Activated naive CD8-positive, alpha-beta T cell treated with anti-CD3 and anti-CD28 coated beads, Interleukin-2, amount 50 U/mL, for 24 hours (primary cell): ENCODE results near the gene OCA2.
"Not testable (repeated sequence)": the region's sequence is repeated elsewhere in the genome, so short reads cannot be mapped to it uniquely, and the experiment has no call there.

Source experiments
- ATAC-seq: fragments of 150-1000 bp; cut with Tn5 transposase; one replicate; pipeline ENCODE4 v1.10.0; 2021
- DNase-seq: peaks from one replicate; pipeline ENCODE4 v3.0.0; 2021
- H3K27ac Mint-ChIP-seq: one replicate; pipeline ENCODE4 v1.8.0; 2021; ENCODE audit warnings: mild to moderate bottlenecking, mixed read lengths
- H3K27me3 Mint-ChIP-seq: one replicate; pipeline ENCODE4 v1.8.0; 2021; ENCODE audit warnings: mixed read lengths
- H3K36me3 Mint-ChIP-seq: one replicate; pipeline ENCODE4 v1.8.0; 2021; ENCODE audit warnings: low read depth, mixed read lengths
- H3K4me1 Mint-ChIP-seq: one replicate; pipeline ENCODE4 v1.8.0; 2021; ENCODE audit warnings: mixed read lengths
- H3K4me3 Mint-ChIP-seq: one replicate; pipeline ENCODE4 v1.8.0; 2021; ENCODE audit warnings: mild to moderate bottlenecking, moderate library complexity, mixed read lengths
- H3K9me3 Mint-ChIP-seq: one replicate; pipeline ENCODE4 v1.8.0; 2021; ENCODE audit warnings: mixed read lengths

OCA2 gene

DNA sequence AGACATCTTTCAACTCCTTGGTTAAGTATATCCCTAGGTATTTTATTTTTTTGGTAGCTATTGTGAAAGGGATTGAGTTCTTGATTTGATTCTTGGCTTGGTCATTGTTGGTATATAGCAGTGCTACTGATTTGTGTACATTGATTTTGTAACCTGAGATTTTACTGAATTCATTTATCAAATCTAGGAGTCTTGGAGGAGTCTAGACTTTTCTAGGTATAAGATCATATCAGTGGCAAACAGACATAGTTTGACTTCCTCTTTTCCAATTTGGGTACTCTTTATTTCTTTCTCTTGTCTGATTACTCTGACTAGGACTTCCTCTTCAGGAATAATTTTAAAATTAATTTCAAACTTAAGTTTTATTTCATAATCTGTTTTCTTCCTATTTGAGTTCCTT is 125.2 kb downstream of the OCA2 start:
- Mint-ChIP-seq H3K9me3 (peaks cover 15% of the 10 kb centered on the region), H3K27ac (no peak overlapping the region), H3K4me1 (no peaks in the 10 kb centered on the region)

DNA sequence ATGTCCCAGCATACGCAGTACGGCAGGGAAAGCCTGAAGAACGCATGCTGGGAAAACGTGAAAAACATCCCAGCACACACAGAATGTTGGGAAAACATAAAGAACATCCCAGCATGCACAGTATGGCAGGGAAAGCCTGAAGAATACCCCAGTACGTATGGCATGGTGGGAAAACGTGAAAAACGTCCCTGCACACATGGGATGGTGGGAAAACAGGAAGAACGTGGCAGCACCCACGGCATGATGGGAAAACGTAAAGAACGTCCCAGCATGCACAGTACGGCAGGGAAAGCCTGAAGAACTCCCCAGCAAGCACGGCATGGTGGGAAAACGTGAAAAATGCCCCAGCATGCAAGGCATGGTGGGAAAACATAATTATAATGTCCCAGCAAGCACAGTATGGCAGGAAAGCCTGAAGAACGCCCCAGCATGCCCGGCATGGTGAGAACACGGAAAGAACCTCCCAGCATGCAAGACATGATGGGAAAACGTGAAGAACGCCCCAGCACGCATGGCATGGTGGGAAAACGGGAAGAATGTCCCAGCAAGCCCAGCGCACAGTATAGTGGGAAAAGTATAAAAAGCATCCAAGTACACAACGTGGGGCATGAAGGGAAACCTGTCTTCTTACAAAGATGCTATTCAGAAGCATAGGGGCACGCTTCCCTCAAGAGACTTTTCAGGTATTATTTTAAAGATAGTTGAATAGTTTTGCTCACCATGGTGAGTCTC is 128.3 kb downstream of the OCA2 start:
- H3K4me3 Mint-ChIP-seq, result no peak overlapping the region

More for the DNA sequence above, 125.2 kb downstream of the OCA2 start:
- Mint-ChIP-seq H3K36me3 (no peaks in the 10 kb centered on the region), H3K4me3 (no peak overlapping the region), H3K27me3 (no peaks in the 10 kb centered on the region)
- DNase-seq (no peak), ATAC-seq (no peak)

DNA sequence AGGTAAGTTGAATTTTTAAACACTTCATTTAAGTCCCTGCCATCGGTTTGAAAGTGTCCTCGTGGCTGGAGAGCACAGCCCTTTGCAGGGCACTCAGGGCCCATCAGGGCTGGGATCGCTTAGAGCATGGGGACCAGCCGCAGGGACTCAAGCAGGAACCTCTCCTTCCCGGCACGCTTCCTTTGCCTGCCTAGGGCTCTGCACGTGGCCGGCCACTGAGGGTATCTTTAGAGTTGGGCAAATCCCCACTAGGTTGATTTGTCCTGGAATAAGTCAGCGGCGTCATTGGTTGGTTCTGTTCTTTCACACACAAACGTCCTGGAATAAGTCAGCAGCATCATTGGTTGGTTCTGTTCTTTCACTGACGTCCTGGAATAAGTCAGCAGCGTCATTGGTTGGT is 131.6 kb downstream of the OCA2 start:
- no peak for DNase-seq
- H3K4me1 Mint-ChIP-seq, result no peaks in the 10 kb centered on the region
- peaks cover 6% of the 10 kb centered on the region for H3K9me3 Mint-ChIP-seq
- no peak overlapping the region for H3K4me3 Mint-ChIP-seq
- no peaks in the 10 kb centered on the region for H3K27me3 Mint-ChIP-seq
- no peak overlapping the region for H3K27ac Mint-ChIP-seq
- ATAC-seq, result no peak
- no peaks in the 10 kb centered on the region for H3K36me3 Mint-ChIP-seq

More for the DNA sequence above, 128.3 kb downstream of the OCA2 start:
- DNase-seq (no peak), ATAC-seq (no peak)
- H3K36me3 Mint-ChIP-seq, result no peaks in the 10 kb centered on the region
- no peak overlapping the region for H3K27ac Mint-ChIP-seq
- H3K4me1 Mint-ChIP-seq, result no peaks in the 10 kb centered on the region
- H3K9me3 Mint-ChIP-seq, result peaks cover 15% of the 10 kb centered on the region
- no peaks in the 10 kb centered on the region for H3K27me3 Mint-ChIP-seq

DNA sequence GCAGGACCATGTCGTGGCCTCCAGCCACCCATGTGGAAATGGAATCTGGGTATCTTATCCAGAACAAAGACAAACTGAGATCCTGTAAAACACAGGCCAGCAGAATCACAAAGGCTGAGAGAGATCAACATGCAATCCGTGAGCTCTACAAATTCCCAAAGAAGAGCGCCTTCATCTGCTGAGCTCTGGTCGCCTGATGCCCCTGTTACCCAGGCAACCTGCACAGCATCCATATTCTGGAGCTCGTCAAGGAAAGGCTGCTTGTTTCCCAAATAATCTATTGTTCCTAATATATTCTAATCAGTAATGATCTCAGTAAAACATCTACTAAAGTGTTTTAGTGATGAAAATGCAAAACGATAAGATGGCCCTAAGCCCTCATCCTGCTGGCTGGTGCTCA is 133.6 kb downstream of the OCA2 start:
- Mint-ChIP-seq H3K36me3 (no peaks in the 10 kb centered on the region), H3K4me3 (no peak overlapping the region), H3K4me1 (no peaks in the 10 kb centered on the region), H3K27ac (no peak overlapping the region), H3K27me3 (no peaks in the 10 kb centered on the region), H3K9me3 (no peaks in the 10 kb centered on the region)
- DNase-seq, result no peak
- no peak for ATAC-seq

DNA sequence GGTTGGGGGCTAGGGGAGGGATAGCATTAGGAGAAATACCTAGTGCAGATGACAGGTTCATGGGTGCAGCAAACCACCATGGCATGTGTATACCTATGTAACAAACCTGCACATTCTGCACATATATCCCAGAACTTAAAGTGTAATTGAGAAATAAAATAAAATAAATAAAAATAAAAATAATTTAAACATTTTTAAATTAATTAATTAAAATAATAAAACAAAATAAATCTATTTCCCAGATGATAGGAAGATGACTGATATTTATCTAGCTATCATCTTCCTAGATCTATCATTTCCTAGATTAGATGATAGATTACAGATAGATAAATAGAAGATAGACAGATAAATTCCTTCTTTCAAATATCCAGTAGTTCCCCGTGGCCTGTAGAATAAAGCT is 137.3 kb downstream of the OCA2 start:
- DNase-seq (no peak), ATAC-seq (no peak)
- Mint-ChIP-seq H3K36me3 (no peaks in the 10 kb centered on the region), H3K4me3 (no peak overlapping the region), H3K27ac (no peak overlapping the region), H3K4me1 (peaks cover 3% of the 10 kb centered on the region), H3K27me3 (no peaks in the 10 kb centered on the region), H3K9me3 (no peaks in the 10 kb centered on the region)

DNA sequence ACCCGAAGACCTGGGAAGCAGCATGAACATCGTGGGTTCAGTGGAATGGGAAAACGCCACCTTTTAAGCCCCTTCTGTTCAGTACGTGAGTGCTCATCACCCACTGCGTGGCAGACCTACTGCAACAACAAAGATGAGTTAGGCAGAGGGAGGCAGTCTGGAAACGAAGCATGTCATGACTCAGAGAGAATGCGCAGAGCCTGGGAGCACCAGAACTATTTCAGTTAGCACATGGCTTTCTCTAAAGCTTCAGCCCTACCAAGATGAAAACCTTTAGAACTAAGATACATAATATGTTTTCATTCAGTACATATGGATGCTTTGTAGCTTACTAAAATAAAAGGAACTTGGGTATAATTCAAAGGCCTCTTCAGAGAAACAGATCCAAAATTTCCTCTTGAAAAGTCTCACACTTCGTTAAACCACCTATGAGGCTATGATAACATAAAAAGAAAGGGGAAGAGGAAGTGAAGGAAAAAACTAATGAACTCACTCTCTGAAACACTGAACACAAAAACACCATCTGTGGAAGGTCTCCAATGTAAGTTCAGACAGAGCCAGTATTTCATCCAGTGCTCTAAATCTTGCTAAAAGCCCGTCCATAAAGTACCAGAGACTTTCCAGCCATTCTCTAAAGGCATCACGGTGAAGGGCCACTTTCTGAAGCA is 140.1 kb downstream of the OCA2 start:
- Mint-ChIP-seq H3K27ac (no peak overlapping the region), H3K4me1 (peaks cover 3% of the 10 kb centered on the region), H3K4me3 (no peak overlapping the region), H3K36me3 (no peaks in the 10 kb centered on the region), H3K27me3 (peaks cover 3% of the 10 kb centered on the region), H3K9me3 (no peaks in the 10 kb centered on the region)
- ATAC-seq (no peak), DNase-seq (no peak)

DNA sequence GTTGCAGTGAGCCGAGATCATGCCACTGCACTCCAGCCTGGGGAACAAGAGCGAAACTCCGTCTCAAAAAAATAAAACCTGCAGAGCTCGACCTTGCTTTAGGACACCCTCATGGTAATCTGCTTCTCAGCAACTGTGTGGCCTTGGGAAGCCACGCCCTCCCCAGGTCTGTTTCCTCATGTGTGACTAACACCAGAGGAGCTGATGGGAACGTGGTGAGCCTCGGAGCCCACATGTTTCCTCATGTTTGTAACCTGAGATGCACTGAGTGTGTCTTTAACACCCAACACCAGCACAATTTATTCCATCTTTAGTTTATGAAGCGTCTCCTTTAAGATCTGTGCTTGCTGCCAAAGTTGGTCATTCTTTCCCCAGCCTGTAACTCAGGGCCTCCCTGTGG is 142.8 kb downstream of the OCA2 start:
- no peak for ATAC-seq
- no peaks in the 10 kb centered on the region for H3K36me3 Mint-ChIP-seq
- H3K4me1 Mint-ChIP-seq, result peaks cover 3% of the 10 kb centered on the region
- DNase-seq, result no peak
- peaks cover 3% of the 10 kb centered on the region for H3K27me3 Mint-ChIP-seq
- H3K27ac Mint-ChIP-seq, result no peak overlapping the region
- no peak overlapping the region for H3K4me3 Mint-ChIP-seq
- H3K9me3 Mint-ChIP-seq, result no peaks in the 10 kb centered on the region

DNA sequence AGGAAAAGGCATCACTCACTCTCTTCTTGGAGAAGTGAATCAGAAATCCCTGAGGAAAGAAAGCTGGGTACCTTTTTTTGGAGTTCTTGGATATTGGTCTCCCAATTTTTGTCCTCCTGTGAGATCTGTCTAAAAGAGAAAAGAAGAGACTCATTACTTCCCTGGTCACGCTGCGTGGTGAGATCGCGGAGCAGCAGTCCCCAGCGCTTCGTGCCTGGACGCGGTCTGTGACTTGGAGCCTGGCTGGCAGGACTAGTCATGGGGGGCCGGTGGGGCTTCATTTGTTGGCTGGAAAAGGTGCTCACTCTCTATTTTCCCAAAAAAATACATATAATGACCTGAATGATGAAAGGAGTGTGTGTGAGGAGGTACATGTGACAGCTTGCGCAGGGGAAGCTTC is 144.0 kb downstream of the OCA2 start:
- Mint-ChIP-seq H3K27ac (no peak overlapping the region), H3K27me3 (peaks cover 3% of the 10 kb centered on the region), H3K4me3 (no peak overlapping the region), H3K36me3 (no peaks in the 10 kb centered on the region), H3K4me1 (peaks cover 2% of the 10 kb centered on the region), H3K9me3 (no peaks in the 10 kb centered on the region)
- no peak for ATAC-seq
- DNase-seq, result no peak

DNA sequence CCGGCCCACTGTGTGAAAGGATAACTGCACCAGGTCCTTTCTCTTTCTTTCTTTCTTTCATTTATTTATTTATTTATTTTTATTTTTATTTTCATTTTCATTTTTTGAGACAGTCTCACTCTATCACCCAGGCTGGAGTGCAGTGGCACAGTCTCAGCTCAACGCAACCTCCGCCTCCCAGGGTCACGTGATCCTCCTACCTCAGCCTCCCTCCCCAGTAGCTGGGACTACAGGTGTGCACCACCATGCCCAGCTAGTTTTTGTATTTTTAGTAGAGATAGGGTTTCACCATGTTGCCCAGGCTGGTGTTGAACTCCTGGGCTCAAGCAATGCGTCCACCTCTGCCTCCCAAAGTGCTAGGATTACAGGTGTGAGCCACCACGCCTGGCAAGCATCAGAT is 146.5 kb downstream of the OCA2 start:
- not testable (repeated sequence) for DNase-seq, H3K36me3 Mint-ChIP-seq, H3K9me3 Mint-ChIP-seq, H3K4me3 Mint-ChIP-seq, H3K4me1 Mint-ChIP-seq, H3K27me3 Mint-ChIP-seq, ATAC-seq, H3K27ac Mint-ChIP-seq

DNA sequence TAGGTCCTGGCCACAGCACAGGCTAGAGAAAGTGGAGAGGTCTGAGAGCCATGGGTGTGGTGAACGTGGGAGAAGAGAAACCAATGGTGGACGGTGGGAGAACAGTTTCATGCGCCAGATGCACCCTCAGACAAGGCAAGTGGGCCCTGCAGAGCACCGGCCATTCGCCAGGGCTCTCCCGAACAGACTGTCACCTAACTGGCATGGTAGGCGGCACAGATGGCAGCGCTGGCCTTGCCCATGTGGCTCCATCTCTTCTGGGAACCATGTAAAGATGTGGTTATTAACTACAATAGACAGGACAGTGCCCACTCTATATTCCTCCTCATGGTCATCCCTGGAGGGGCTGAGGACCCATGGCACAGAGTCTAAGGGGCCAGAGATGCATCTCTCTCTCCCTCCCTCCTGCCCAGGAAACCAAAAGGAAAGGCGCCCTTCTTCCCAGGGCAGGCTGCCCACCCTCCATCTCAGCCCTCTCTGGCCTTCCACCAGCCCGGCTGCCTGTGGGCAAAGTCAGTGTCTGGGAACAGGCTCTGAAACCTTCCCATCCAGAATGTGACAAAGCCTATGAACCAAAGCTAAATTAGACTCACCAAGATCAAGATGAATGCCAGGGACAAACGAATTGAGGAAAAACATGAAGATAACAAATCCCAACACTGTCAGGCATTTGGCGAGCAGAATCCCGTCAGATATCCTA is 147.8 kb downstream of the OCA2 start:
- Mint-ChIP-seq H3K36me3 (no peaks in the 10 kb centered on the region), H3K4me1 (no peaks in the 10 kb centered on the region), H3K27me3 (peaks cover 1% of the 10 kb centered on the region), H3K4me3 (no peak overlapping the region), H3K27ac (no peak overlapping the region), H3K9me3 (no peaks in the 10 kb centered on the region)
- ATAC-seq (no peak), DNase-seq (no peak)

DNA sequence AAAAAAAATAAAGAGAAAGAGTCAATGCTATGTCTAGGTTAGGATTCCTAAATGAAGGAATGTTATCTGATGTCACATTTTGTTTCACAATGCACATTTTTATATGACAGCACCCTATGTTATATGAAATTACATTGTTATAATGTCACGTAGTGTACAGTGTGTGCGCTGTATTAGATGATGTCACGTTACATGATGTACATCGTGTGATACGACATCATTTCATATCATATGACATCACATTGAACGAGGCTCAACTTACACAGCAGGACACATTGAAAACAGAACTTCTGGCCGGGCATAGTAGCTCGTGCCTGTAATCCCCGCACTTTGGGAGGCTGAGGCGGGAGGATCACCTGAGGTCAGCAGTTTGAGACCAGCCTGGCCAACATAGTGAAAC is 150.0 kb downstream of the OCA2 start:
- no peaks in the 10 kb centered on the region for H3K4me1 Mint-ChIP-seq
- no peak overlapping the region for H3K27ac Mint-ChIP-seq
- no peaks in the 10 kb centered on the region for H3K36me3 Mint-ChIP-seq
- H3K27me3 Mint-ChIP-seq, result no peaks in the 10 kb centered on the region
- H3K4me3 Mint-ChIP-seq, result no peak overlapping the region
- DNase-seq, result no peak
- no peaks in the 10 kb centered on the region for H3K9me3 Mint-ChIP-seq
- no peak for ATAC-seq

DNA sequence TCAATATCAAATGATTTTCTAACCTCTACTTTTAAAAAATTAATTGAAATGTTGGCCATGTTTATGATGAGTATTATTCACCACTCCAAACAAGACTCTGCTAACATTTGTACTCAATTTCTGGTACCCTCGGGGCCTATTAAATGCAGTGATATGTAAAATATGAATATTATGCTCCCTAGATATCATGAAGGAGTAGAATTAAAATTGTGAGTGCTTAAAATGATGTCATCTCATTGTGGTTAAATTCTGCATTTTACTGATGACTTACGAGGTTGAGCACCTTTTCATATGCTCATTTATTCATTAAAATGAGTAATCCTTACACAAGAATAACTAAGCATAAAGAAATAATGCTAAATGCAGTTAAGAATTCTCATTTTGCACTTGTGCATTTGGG is 159.9 kb downstream of the OCA2 start:
- no peak overlapping the region for H3K4me3 Mint-ChIP-seq
- DNase-seq (no peak), ATAC-seq (no peak)
- no peaks in the 10 kb centered on the region for H3K9me3 Mint-ChIP-seq
- no peaks in the 10 kb centered on the region for H3K36me3 Mint-ChIP-seq
- H3K27ac Mint-ChIP-seq, result no peak overlapping the region
- H3K4me1 Mint-ChIP-seq, result no peaks in the 10 kb centered on the region
- no peaks in the 10 kb centered on the region for H3K27me3 Mint-ChIP-seq

DNA sequence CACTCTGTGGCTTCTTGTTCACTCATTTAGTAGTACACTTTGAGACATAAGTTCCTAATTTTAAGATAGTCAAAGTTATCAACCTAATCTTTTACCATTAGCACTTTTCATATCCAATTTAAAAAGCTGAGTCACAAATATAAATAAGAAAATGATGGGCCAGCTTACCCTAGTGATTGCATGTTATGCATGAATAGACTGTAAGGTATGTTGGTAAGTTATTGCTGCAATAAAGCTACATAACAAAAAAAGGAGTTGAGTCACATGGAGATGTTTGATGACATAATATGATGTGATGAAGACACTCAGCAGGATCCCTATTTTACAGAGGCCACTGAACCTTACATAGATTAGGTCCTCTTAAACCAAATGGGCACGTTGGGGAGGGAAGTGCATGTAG is 161.3 kb downstream of the OCA2 start:
- Mint-ChIP-seq H3K4me3 (no peak overlapping the region), H3K27me3 (no peaks in the 10 kb centered on the region), H3K4me1 (no peaks in the 10 kb centered on the region), H3K27ac (no peak overlapping the region), H3K9me3 (peaks cover 8% of the 10 kb centered on the region), H3K36me3 (no peaks in the 10 kb centered on the region)
- no peak for DNase-seq
- ATAC-seq, result no peak

DNA sequence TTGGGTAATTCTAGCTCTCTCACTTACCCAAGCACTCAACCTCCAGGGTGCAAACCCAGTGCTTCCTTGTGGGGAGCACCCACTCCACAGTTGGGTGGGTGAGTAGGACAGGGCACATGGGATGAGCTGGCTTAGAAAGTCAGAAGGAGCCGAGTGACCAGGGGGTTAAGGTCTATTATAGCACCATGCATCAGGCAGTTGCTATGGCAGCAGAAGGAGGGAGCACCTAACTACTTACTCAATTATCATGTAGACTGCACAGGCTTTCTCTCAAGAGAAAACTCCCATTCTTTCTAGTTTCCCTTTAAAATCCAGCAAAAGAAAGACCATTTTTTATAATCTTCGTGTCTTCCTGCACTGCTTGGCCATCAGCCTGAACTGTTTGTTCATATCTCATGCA is 163.0 kb downstream of the OCA2 start:
- peaks cover 10% of the 10 kb centered on the region for H3K9me3 Mint-ChIP-seq
- no peak overlapping the region for H3K27ac Mint-ChIP-seq
- DNase-seq, result no peak
- no peak for ATAC-seq
- H3K27me3 Mint-ChIP-seq, result no peaks in the 10 kb centered on the region
- H3K4me1 Mint-ChIP-seq, result no peaks in the 10 kb centered on the region
- no peak overlapping the region for H3K4me3 Mint-ChIP-seq
- no peaks in the 10 kb centered on the region for H3K36me3 Mint-ChIP-seq

DNA sequence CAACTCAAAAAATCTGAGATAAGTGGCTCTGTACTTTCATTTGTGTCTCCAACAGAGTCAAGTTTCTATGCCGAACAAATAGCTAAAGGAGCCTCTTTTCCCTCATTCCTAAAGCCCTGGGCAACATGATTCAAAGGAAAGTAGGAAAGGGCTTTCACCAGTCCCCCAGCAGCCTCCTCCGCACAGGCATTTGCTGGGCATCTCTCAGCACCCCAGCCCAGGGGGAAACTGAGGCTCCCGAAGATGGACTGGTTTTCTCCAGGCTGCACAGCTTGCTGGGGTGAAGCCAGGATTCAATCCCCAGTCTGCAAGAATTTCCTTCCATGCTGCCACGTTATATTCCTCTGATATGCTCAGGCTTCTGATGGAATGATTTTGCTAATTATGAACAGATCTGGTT is 163.8 kb downstream of the OCA2 start:
- DNase-seq (no peak), ATAC-seq (no peak)
- no peaks in the 10 kb centered on the region for H3K4me1 Mint-ChIP-seq
- H3K36me3 Mint-ChIP-seq, result no peaks in the 10 kb centered on the region
- no peak overlapping the region for H3K27ac Mint-ChIP-seq
- H3K27me3 Mint-ChIP-seq, result no peaks in the 10 kb centered on the region
- H3K9me3 Mint-ChIP-seq, result peaks cover 10% of the 10 kb centered on the region
- H3K4me3 Mint-ChIP-seq, result no peak overlapping the region
